ENCODE measurements around the gene FSD2.
"Not testable (repeated sequence)": the region's sequence is repeated elsewhere in the genome, so short reads cannot be mapped to it uniquely, and the experiment has no call there.

Gene FSD2

DNA sequence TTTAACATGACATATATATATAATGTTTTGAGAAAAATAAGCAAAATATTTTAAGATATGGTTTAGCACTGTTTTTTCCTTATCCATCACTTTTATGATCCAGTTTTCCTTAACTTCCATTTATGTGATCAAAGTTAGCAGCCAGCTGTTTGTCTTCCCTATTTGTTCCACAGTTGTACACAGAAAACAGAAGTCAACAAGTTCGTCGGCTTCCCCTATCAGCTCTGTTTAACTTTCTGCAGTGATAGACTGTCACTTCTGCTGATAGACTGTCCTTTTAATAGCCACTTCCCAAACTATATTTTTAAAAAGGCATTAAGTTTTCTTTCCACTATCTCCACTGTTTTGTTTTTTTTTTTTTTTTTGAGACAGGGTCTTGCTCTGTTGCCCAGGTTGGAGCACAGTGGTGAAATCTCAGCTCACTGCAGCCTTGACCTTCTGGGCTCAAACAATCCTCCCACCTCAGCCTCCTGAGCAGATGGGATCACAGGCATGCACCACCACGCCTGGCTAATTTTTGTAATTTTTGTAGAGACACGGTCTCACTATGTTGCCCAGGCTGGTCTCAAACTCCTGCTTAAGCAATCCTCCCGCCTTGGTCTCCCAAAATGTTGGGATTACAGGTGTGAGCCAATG is 7.2 kb downstream of the FSD2 start:
- DNase-seq = no peak

DNA sequence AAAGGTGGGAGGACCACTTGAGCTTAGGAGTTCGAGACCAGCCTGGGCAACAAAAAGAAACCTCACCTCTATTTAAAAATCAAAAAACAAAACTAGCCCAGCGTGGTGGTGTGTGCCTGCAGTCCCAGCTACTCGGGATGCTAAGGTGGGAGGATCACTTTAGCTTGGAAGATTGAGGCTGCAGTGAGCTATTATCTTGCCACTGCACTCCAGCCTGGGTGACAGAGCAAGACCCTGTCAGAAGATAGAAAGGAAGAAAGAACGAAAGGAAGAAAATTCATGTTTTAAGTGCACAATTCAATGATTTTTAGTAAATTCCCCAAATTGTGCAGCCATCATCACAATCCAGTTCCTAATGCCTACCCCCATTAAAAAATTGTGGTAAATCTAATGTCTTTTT is 7.8 kb downstream of the FSD2 start:
- no peak for DNase-seq

GRCh38 chr15:82793737-82794136 is 12.1 kb downstream of the FSD2 start:
- DNase-seq = no peak

- DNase-seq = no peak
These were observed 13.8 kb downstream of the FSD2 start for GRCh38 chr15:82792068-82792467.

GRCh38 chr15:82790321-82790720 is 15.5 kb downstream of the FSD2 start:
- DNase-seq = no peak

DNA sequence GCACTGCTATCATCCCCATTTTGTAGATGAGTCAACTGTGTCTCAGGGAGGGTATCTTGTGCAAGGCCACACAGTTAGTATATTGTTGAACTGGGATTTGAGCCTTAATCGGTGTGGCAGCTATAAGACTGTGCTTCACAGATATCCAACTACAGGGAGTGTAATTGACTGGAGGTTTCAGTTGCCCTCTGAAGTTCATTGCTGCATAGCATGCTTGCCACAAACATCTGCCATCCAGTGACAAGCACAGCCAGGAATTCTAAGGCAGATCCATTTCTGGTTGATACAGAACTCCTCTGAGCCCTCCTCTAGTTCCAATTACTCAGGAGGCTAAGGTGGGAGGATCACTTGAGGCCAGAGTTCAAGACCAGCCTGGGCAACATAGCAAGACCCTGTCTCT is 16.4 kb downstream of the FSD2 start:
- no peak for DNase-seq

DNA sequence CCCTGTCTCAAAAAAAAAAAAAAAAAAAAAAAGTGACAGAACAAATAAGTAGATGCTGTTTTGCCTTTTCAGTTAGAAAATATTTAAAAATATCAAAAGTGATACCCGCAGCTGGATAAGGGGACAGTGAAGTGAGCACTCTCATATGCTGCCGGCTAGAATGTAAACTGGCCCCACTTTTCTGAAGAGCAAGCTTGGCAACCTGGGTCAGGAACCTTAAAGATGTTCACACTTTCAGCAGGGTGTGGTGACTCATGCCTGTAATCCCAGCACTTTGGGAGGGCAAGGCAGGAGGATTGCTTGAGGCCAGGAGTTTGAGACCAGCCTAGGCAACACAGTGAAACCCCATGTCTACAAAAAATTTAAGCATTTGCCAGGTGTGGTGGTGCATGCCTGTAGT is 17.4 kb downstream of the FSD2 start:
- no peak for DNase-seq

DNA sequence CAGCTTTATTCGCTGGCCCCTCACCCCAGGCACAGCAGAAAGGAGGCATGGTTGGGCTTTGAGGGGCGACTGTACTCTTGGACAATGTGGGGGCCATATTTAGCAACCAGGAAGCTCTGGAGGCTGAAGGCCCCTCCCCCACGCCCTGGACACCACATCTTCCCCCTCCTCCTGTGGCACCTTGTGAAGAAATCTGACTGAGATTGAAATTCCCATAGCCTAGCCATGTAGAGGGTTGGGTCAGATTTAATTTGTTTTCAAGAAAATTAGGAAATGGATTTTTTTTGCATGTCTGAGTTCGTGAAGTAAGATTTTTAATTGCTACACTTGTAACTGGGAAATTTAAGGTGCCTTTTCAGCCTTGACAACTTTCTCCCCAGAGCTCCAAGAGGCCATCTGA is 24.5 kb downstream of the FSD2 start:
- no peak for DNase-seq

DNA sequence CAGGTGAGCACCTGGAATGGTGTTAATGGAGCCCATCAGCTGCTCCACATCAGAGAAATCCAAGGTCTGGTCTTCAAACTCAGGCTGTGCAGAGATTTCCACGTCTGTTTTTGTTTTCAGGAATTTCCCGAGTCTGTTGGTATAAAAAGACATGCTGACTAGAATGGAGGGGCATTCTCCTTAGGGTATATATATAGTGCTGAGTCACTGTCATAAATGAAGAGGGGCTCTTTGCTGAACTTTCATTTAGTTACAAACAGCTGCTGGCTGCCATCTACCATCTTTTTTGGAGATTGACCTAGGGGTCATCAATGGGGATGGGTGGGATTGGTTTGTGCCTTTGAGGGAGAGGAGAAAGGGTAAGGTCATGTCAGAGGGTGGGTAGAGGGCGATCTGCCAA is 27.1 kb downstream of the FSD2 start:
- no peak for DNase-seq

DNA sequence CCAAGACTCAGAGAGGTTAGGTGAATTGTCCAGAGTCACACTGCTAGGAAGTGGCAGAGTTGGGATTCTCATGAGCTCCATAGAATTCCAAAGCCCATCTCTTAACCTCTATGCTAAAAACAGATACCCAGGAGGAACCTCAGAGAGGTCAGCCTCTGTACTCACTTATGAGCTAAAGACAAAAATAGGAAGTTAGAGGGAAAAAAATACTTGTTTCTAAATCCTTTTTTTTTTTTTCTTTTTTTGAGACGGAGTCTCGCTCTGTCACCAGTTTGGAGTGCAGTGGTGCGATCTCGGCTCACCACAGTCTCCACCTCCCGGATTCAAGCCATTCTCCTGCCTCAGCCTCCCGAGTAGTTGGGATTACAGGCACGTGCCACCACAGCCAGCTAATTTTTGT is 31.4 kb downstream of the FSD2 start:
- no peak for DNase-seq

GRCh38 chr15:82771789-82772607 is 33.9 kb downstream of the FSD2 start:
- no peak for DNase-seq

DNA sequence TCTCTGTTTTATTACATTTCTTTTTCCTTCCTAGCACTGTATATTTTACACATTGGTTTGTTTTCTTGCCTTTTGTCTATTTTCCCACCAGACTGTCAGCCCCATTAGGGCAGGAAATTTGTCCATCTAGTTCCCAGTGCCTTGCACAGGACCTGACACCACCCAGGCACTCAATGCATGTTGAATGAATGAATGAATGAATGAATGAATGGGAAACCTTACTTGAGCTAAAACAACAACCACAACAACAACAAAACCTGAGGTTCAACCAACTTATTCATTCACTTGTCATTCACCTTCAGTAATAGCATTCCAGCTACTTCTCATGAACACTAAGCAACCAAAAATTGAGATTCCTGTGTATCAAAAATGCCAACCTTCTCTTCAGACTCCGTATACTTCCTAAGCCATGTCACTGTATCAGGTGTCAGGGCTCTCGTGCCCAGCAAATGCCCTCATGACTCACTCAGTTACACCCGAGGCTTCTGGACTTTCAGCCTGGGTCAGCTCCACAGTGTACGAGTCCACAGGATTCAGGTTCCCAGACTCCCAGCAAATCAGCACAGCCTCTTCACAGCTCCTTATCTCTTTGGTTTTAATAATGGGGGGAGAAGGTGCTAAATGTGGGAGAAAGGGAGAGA is 37.3 kb downstream of the FSD2 start:
- DNase-seq = no peak

DNA sequence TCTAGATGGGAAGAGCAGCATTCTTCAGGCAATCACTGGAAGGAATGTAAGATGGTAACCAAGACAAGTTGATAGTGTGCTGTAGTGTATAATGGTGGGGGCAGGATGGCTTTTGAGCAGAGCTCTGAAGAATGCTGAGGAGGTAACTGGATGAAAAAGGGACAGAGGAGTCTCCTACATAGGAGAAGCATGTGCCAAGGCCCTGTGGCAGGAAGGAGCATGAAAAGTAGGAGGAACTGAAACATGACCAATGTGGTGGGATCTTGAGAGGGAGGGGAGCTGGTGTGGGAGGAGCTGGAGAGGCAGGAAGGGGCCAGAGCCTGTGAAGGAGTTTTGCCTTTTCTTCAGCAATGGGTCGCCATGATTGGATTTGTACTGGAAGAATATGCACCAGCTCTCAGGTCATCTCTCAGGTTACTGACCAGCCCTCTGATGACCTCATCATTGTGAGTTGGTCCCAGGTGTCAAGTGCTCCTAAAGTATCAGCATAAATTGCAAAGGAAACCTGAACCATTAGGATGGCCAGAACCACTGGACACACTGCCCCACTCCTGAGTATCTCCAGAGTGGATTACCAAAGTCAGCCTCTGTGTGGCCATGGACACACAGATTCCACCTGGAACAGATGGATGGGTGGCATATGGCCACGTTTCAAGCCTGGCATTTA is 38.6 kb downstream of the FSD2 start:
- no peak for DNase-seq

DNA sequence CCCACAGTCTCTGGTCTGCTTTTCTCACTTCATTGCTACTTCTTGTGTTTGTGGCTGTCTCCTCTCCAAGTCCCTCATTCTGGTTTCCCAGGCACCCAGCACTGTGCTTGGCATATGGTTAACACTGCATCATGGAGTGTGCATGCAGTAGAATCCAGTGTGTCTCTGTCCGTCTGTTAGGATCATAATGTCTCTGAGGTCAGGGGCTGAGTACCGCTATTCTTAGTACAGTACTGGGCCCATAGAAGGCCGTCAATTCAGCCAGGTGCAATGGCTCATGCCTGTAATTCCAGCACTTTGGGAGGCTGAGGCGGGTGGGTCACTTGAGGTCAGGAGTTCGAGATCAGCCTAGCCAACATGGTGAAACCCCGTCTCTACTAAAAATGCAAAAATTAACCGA is 39.7 kb downstream of the FSD2 start:
- DNase-seq = not testable (repeated sequence)

GRCh38 chr15:82764740-82765139 is 41.1 kb downstream of the FSD2 start:
- no peak for DNase-seq

GRCh38 chr15:82764117-82764490 is 41.8 kb downstream of the FSD2 start:
- no peak for DNase-seq

DNA sequence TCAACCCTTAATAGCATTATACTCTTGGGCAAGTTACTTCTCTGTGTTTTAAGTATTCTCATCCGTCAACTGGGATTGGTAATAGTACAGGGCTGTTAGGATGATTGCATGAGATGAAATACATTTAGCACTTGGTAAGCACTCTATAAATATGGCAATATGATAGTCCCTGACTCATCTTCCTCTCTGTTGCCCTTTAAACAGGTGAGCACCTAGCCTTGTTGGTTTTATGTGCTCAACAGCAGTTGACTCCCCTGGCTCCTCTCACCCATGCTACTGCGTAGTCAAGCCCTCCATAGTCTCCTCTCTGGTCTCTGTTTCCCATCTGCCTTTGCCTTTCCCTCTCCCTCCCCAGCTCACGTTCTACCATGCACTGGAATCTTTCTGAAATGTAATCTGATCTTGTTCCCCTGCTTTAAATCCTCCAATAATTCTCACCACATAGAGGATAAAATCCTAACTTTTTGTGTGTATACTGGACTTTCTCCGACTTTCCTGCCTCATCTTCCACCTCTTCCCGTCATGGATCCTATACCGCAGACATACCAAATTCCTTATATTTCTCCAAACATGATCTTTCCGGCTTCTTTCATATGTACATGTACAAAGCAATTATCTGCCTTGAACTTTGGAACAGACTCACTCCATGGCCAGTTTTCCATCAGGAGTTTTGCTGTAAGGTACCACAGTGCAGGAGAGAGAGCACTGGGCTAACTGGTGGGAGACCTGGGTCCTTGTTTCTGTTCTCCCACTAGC is 42.3 kb downstream of the FSD2 start:
- no peak for DNase-seq

- DNase-seq = no peak
These were observed 54.6 kb downstream of the FSD2 start for GRCh38 chr15:82751308-82751707.

- no peak for DNase-seq
These were observed 55.1 kb downstream of the FSD2 start for GRCh38 chr15:82750831-82751180.

DNA sequence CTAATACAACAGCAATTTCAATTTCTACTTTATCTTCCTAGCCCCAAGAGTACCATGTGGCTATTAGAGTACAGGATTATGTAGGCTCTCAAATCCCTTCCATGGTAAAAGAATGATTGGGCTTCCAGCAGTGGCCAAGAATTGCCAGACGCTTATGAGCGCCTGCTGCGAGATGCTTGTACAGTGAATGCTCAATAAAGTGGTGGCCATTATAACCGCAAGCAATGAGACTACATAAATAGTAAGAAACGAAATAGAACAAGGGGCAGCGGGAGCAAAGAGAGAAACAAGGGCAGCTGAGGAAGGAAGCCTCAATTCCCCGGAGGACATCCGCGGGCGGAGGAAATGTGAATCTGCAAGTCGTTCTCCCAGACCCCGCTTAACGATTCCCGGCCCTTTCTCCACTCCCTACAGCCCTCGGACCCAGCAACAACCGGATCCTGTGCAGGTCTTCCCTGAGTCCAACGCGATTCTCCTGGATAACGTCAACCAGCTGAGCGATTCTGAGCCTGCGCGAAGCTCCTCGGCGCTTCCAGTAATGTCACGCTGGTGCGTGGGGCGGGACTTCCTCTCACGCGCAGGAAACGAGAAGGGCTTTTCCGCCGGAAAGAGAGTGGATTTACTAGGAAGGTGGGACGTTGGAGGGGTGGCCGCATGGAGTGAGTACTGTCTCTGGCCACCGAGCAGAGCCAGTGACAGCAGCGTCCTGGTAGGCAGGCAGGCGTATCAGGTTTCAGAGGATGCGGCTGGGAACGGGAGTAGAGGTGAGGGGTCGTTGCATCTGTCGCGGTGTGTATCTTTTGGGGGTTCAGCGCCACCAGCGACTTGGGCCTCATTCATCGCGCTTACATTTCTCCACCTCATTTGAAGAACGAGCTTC is 55.7 kb downstream of the FSD2 start:
- DNase-seq = peak; percentile 54 to 97 (median 89)

GRCh38 chr15:82748315-82748714 is 57.6 kb downstream of the FSD2 start:
- no peak for DNase-seq

Data from amygdala (tissue), 56 donors.